ENCODE results near the gene RANBP17.

The RANBP17 gene

GRCh38 chr5:171344936-171345608 is 483.3 kb downstream of the RANBP17 start:
- TF ChIP-seq CTCF (IDR thresholded peaks at IDR 0.05; ENCODE audit: insufficient read depth, missing control alignments) = no peak
- FAIRE-seq (no peak), DNase-seq (ENCODE audit: insufficient read length, low spot score) (no peak)
